GM15510 (cell line): ENCODE measurements around the gene NUPR1.

ENCODE experiments used
- POLR2A ChIP-seq: IDR thresholded peaks from 3 replicates; pipeline ENCODE4 v1.6.1; 2011; ENCODE audit warnings: borderline replicate concordance; ENCODE audit not compliant: insufficient read length; ENCODE audit errors: extremely low read depth

Gene NUPR1

GRCh38 chr16:28537076-28537475 is 1.7 kb downstream of the NUPR1 start:
- no peak for TF ChIP-seq POLR2A

DNA sequence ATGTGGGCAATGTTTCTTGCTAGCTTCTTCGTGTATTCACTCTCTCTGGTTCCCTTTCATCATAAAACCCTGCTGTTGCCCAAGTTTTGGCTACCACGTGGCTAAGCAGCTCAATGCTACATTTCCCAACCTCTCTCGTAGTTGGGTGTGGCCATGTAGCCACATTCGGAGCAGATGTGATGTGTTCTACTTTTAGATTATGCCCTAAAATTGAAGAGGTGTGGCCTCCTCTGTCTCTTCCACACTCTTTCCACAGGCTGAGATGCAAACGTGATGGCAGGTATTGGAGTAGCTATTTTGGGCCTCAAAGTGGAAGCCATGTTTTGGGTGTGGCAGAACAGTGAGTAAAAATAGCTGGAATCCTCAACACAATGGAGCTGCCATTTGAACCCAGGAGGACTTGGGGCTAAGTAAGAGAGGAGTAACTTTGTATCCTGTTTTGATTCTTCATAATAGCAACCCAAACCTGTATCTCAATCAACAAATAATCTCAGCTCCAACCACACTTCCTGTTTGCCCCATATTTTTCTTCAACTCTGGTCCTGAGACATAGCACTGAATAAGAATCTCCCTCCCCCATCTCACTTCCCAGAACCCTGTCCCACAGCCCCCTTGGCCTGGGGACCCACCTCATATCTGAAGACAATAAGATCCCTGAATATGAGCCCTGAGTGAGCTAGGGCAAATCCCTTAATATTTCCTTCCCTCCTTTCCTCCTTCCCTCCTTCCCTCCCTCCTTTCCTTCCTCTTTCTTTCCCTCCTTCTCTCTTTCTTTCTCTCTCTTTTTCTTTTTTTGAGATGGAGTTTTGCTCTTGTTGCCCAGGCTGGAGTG is 4.0 kb downstream of the NUPR1 start:
- TF ChIP-seq POLR2A = no peak

- no peak for TF ChIP-seq POLR2A
Measured at GRCh38 chr16:28532940-28533647, 5.7 kb downstream of the NUPR1 start.

DNA sequence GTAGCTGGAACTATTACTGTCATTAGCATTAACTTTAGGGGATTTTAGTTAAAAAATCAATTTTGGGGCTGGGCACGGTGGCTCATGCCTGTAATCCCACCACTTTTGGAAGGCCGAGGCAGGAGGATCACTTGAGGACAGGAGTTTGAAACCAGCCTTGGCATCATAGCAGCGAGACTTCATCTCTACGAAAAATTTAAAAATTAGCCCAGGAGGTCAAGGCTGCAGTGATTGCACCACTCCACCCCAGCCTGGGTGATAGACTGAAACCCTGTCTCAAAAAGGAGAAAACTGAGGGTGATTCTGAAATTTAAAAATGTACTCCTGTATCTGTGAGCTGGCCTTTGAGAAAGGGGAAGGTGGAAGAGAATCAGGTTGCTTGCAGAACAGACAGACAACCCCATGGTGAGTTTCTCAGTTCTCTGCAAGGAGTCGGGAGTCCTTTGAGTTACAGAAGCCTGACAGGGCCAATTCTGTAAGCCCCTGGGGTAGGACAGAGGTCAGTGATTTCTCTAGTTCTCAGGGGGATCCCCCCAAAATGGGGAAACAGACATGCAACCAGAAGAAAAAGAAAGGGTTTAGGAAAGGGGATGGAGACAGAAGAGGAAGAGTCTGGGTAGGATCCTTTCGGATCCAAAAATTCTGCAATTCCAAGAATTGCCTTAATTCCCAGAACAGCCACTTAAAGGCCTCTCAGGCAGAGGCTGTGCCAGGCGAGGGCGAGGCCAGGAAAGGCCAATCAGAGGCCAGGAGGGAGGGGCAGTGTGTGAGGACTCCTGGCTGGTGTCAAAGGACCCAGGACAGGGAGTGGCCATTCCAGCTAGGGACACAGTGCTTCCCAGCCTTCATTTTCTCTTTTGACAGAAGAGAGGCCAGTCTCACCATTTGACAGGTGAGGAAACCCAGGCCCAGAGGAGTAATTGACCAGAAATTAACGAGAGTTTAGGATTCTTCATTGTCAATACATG is 6.7 kb downstream of the NUPR1 start:
- no peak for TF ChIP-seq POLR2A

- TF ChIP-seq POLR2A = no peak
Measured at GRCh38 chr16:28529124-28529523, 9.7 kb downstream of the NUPR1 start.

DNA sequence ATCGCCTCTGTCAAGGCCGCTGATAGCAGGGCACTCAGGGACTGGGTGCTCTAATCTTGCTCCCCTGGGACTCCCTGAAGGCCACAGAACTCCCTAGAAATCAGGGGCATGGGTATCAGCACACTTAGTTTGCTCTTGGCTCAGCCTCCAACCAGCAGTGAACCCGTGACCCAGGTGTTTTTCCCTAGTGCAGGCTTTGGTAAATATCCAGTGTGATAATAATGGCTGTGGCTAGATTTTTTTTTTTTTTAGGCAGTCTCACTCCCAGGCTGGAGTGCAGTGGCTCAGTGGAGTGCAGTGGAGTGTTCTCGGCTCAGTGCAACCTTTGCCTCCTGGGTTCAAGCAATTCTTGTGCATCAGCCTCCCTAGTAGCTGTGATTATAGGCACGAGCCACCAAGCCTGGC is 10.3 kb downstream of the NUPR1 start:
- no peak for TF ChIP-seq POLR2A

DNA sequence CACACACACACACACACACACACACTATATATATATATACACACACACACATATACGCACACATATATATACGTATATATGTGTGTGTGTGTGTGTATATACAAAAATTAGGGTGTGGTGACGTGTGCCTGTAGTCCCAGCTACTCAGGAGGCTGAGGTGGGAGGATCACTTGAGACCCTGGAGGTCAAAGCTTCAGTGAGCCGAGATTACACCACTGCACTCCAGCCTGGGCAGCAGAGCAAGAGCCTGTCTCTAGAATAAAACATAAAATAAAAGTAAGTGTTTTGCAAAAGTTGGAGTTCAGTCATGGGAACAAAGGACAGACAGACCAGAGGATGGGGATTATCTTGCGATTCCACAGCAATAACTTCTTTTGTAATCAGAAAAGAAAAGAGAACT is 10.8 kb downstream of the NUPR1 start:
- no peak for TF ChIP-seq POLR2A

DNA sequence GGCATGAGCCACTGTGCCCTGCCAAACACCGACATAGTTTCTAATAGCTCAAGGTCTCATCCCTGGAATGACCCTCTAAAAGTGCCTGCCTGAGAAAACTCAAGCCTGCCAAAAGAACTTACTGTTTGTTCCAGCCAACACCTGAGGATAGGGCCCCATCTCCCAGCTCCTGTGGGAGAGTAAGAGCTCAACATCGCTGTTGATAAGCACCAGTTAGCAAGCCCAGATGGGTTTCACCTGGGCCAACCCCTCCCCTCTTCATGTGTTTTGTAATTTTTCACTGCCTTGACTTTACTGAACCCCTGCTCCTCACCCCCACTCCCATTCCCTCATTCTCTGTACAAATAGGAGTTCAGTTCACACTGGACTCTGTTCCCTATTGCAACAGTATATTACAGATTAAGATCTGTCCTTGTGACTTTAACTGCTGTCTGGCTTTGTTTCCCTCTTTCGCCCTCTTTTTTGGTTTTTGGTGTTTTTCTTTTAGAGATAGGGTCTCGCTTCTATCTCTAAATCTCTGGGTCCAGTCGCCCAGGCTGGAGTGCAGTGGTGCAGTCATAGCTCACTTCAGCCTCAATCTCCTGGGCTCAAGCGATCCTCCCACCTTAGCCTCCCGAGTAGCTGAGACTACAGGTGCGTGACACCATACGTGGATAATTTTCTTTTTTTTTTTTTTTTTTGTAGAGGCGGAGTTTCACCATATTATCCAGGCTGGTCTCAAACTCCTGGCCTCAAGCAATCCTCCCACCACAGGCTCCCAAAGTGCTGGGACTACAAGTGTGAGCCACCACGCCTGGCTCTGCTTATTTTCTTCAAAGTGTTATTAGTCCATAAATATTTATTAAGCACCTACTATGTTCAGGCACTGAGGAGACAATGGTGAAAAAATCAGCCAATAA is 12.3 kb downstream of the NUPR1 start:
- no peak for TF ChIP-seq POLR2A

DNA sequence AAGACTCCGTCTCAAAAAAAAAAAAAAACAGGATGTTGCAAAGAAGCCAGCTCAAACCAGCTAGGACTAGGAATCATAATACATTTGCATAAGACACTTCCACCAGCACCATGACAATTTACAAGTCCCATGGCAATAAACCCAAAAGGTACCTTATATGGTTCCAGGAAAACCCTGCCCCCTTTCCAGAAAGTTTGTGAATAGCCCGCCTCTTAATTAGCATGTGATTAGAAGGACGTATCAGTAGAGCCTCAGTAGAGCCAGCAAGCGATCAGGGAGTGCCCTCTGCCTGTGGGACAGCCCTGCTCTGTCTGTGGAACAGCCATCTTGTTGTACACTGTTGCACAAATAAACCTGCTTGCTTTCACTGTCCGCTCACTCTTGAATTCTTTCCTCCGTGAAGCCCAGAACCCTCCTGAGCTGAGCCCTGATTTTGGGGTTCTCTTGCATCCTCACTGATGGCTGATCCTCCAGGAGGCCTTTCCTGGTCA is 14.0 kb downstream of the NUPR1 start:
- no peak for TF ChIP-seq POLR2A

DNA sequence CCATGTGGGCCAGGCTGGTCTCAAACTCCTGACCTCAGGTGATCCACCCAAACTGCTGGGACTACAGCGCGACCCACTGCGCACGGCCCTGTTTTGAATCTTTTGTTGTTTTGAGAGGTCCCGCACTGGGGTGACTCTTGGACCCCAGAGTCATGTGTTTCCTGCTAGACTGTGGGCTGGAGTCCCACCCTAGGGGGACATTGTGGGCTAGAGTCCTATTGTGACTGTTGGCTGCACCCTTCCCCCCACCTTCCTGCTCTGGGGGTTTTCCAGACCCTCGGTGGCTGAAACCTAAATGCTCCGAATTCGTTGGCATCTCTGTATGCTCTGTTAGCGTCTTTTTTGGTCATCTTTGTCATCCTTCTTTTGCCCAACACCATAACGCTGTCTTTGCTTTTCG is 16.0 kb downstream of the NUPR1 start:
- no peak for TF ChIP-seq POLR2A

DNA sequence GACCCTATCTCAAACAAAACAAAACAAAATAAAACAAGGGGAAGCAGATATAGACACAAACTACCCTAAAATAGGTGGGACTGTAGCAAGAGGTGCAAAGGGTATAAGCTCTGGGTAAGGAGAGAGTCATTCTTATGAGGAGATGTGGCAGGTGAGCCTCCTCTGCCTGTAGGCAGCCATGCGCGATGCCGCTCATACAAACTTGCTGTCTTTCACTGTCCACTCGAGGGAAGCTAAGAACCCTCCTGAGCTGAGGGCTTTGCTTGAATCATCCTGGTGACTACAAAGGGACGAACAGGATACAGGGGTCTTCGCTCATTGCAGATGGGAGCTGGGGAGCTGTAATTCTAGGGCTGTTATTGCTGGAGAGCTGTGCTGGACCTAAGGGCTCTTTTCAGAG is 17.3 kb downstream of the NUPR1 start:
- no peak for TF ChIP-seq POLR2A

GRCh38 chr16:28520672-28521071 is 18.1 kb downstream of the NUPR1 start:
- TF ChIP-seq POLR2A = no peak

GRCh38 chr16:28514246-28514645 is 24.5 kb downstream of the NUPR1 start:
- no peak for TF ChIP-seq POLR2A
